Aorta (tissue), 5 donors: ENCODE results near the gene MEGF8. TPM values are rescaled to one million over a fixed set of nuclear protein-coding genes. Genes with fewer than 3 reads are reported as not detected.

Experiments used
- ATAC-seq: fragments of 200-7000 bp; cut with Tn5 transposase; one replicate; pipeline ENCODE4 v1.9.1; 2022; ENCODE audit warnings: moderate library complexity; ENCODE audit not compliant: low FRiP score
- DNase-seq, 2 donors: peaks; one replicate each; pipeline ENCODE4 v3.0.0-alpha.2; 2020
- H3K27ac ChIP-seq, 2 donors: one replicate each; pipeline ENCODE4 v1.5.1; 2013; ENCODE audit warnings: low read length in 2 of 2, mild to moderate bottlenecking in 2 of 2, moderate library complexity in 2 of 2, control low read depth in 1 of 2, inconsistent platforms in 1 of 2, low read depth in 1 of 2
- H3K27me3 ChIP-seq, 2 donors: one replicate each; pipeline ENCODE4 v1.6.1; 2013; ENCODE audit warnings: control low read depth in 1 of 2, low read length in 1 of 2, mild to moderate bottlenecking in 1 of 2, moderate library complexity in 1 of 2; ENCODE audit not compliant: insufficient read depth in 2 of 2, control insufficient read depth in 1 of 2
- H3K36me3 ChIP-seq, 2 donors: one replicate each; pipeline ENCODE4 v1.6.1; 2013; ENCODE audit warnings: control low read depth in 1 of 2, low read length in 1 of 2, mild to moderate bottlenecking in 1 of 2; ENCODE audit not compliant: insufficient read depth in 2 of 2, control insufficient read depth in 1 of 2
- H3K4me1 ChIP-seq, 2 donors: one replicate each; pipeline ENCODE4 v1.6.1; 2013; ENCODE audit warnings: low read length in 2 of 2, control low read depth in 1 of 2, mild to moderate bottlenecking in 1 of 2, moderate library complexity in 1 of 2; ENCODE audit not compliant: insufficient read depth in 2 of 2, control insufficient read depth in 1 of 2
- H3K4me3 ChIP-seq, 2 donors: one replicate each; pipeline ENCODE4 v1.5.1; 2013; ENCODE audit warnings: low read length in 2 of 2, control low read depth in 1 of 2, mild to moderate bottlenecking in 1 of 2
- H3K9me3 ChIP-seq: one replicate; pipeline ENCODE4 v1.6.1; 2013; ENCODE audit warnings: mild to moderate bottlenecking, low read length; ENCODE audit not compliant: control insufficient read depth
- WGBS, 2 donors: extraction: QIAGEN DNeasy Blood & Tissue Kit; methylation state at CpG; one replicate each; pipeline ENCODE4 v1.1.7; 2013; 5-methylcytosine and 5-hydroxymethylcytosine counted together
- intact Hi-C, 2 donors: fragments of 100-400 bp; cut with DNase I; formaldehyde crosslinking; loops; one replicate each; pipeline versions ENCODE4 v1.14.2 to v1.15.0; 2022
- polyA plus RNA-seq, 2 donors: library from polyadenylated mRNA; stranded (reverse); fragments of 200-250 nt; gene quantifications; one replicate each; pipeline ENCODE4 v1.2.3, GENCODE V29; 2013
- total RNA-seq, 2 donors: library from RNA; stranded (reverse); fragmentation: NEBNext Ultra II Directional; extraction: Animal tissue kit (Norgen Biotek cat#: 25700); gene quantifications; one replicate each; pipeline ENCODE4 v1.2.1, GENCODE V29; 2021
- donor health status: healthy with polysubstance abuse.
- donor health status: Bipolar disorder and iron deficiency.
- donor health status: DM: no; HTN: no; CAD: no.
- donor health status: DM: no; HTN: no; CAD: no.
- donor health status: DM: yes; HTN: yes; CAD: no.

MEGF8 gene
- total and polyA plus RNA-seq, 4 donors: 5.9 to 26.4 (median 12.3) TPM

DNA sequence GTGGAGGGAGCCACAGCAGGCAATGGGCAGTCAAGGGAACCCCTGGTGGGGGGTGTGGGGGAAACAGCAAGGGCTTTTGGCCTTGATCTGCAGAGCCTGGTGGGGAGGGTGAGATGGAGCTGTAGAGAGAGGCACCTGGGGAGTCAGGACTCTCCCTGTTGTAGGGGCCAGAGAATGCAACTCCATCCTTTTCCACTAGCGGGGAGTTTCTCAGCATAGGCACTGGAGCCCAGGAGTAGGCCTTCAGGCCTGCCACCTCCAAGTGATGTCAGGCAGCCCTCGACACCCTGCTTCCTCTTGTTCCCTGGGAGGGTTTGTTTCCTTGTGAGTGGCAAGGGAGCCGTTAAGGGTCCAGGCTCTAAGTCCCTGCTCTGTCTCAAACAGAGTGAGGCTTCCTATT, 25.0 kb downstream of the MEGF8 start:
- Histone ChIP-seq H3K4me1 (no peaks in the 10 kb centered on the region), H3K27me3 (no peaks in the 10 kb centered on the region), H3K36me3 (peaks cover 0 to 2% of the 10 kb centered on the region in 2 donors), H3K9me3 (no peaks in the 10 kb centered on the region), H3K27ac (no peak overlapping the region), H3K4me3 (no peak overlapping the region)
- ATAC-seq: no peak
- intact Hi-C loops: no loop called here
- no peak for DNase-seq
- WGBS, 2 donors: 89 to 96% methylated on average over 3 of the region's 3 CpGs

GRCh38 chr19:42351079-42351735, 25.8 kb downstream of the MEGF8 start:
- 89 to 90% methylated on average over 19 to 21 of the region's 21 CpGs for WGBS, 2 donors
- Histone ChIP-seq H3K4me1 (no peaks in the 10 kb centered on the region), H3K4me3 (no peak overlapping the region), H3K27me3 (no peaks in the 10 kb centered on the region), H3K36me3 (peaks cover 0 to 2% of the 10 kb centered on the region in 2 donors), H3K27ac (no peak overlapping the region), H3K9me3 (no peaks in the 10 kb centered on the region)
- DNase-seq (no peak), ATAC-seq (no peak)
- intact Hi-C loops: no loop called here

DNA sequence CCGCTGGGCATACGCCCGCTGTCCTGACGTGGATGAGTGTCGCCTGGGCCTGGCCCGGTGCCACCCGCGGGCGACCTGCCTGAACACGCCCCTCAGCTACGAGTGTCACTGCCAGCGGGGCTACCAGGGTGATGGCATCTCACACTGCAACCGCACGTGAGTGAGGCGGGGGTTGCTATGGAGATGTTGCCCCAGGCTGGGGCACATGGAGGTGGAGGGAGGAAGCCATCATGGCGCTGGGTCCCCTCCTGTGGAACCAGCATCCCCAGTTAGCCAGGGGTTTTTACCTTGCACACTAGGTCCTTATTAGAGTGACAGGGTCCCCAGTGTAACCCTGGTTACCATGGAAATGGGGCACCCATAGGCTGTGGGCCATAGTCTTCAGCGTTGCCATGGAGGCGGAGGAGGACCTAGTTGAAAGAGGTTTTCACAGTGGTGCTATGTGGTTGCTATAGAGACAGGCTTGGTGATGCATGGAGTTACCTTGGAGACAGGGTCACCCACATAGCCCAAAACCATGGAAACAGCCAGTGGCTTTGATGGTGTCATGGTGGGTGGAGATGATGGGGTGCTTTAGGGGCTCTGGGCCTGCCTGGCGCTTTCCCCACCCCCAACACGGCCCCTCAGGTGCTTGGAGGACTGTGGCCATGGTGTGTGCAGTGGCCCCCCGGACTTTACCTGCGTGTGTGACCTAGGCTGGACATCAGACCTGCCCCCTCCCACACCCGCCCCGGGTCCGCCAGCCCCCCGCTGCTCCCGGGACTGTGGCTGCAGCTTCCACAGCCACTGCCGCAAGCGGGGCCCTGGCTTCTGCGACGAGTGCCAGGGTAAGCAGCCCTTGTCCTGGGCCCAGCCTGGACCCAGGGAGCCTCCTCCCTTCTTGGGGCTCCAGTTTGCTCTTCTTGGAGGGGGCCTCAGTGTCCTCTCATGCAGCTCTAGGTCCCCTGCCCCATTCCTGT, 27.1 kb downstream of the MEGF8 start:
- H3K9me3 ChIP-seq: no peaks in the 10 kb centered on the region
- intact Hi-C loops: no loop called here
- DNase-seq (no peak), ATAC-seq (no peak)
- H3K27me3 ChIP-seq: no peaks in the 10 kb centered on the region
- no peak overlapping the region for H3K27ac ChIP-seq
- no peaks in the 10 kb centered on the region for H3K4me1 ChIP-seq
- 89 to 90% methylated on average over 30 to 31 of the region's 31 CpGs for WGBS, 2 donors
- H3K4me3 ChIP-seq: no peak overlapping the region
- peaks cover 0 to 2% of the 10 kb centered on the region in 2 donors for H3K36me3 ChIP-seq

- intact Hi-C loops: no loop called here
- WGBS, 2 donors: 93 to 94% methylated on average over 25 to 29 of the region's 29 CpGs
- Histone ChIP-seq H3K27me3 (no peaks in the 10 kb centered on the region), H3K4me1 (no peaks in the 10 kb centered on the region), H3K36me3 (no peaks in the 10 kb centered on the region), H3K9me3 (no peaks in the 10 kb centered on the region), H3K27ac (no peak overlapping the region), H3K4me3 (no peak overlapping the region)
- DNase-seq: no peak
- ATAC-seq: no peak
Measured at GRCh38 chr19:42353341-42354015, 28.0 kb downstream of the MEGF8 start.

DNA sequence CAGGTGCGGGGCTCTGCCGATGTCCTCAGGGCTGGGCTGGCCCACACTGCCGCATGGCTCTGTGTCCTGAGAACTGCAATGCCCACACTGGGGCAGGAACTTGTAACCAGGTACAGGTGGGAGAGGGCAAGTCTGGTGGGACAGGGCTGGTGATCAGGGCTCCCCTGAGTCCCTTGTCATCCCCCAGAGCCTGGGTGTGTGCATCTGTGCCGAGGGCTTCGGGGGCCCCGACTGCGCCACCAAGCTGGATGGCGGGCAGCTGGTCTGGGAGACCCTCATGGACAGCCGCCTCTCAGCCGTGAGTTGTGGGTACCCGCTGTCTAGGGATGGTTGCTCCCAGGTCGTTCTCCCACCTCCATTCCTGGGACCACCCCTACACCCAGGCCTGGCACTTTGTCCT, 30.5 kb downstream of the MEGF8 start:
- Histone ChIP-seq H3K27ac (no peak overlapping the region), H3K36me3 (no peaks in the 10 kb centered on the region), H3K9me3 (no peaks in the 10 kb centered on the region), H3K4me1 (no peaks in the 10 kb centered on the region), H3K4me3 (no peak overlapping the region), H3K27me3 (no peaks in the 10 kb centered on the region)
- DNase-seq (no peak), ATAC-seq (no peak)
- intact Hi-C loops: no loop called here
- WGBS, 2 donors: 94% methylated on average over 8 to 12 of the region's 12 CpGs

DNA sequence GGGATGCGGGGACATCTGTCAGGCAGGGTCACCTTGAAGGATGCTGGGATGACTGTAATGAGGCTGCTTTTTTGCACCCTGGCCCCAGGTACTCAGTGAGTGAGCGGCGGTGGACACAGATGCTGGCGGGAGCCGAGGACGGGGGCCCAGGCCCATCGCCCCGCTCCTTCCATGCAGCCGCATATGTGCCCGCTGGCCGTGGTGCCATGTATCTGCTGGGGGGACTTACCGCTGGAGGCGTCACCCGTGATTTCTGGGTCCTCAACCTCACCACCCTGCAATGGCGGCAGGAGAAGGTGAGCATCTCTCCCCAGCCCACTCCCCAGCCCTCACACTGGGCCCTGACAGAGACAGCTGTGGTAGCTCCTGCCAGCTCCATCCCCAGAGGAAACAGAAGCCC, 31.3 kb downstream of the MEGF8 start:
- no peaks in the 10 kb centered on the region for H3K36me3 ChIP-seq
- ATAC-seq: no peak
- no peak overlapping the region for H3K27ac ChIP-seq
- intact Hi-C loops: no loop called here
- H3K4me3 ChIP-seq: no peak overlapping the region
- no peaks in the 10 kb centered on the region for H3K27me3 ChIP-seq
- 97 to 98% methylated on average over 15 of the region's 15 CpGs for WGBS, 2 donors
- no peaks in the 10 kb centered on the region for H3K9me3 ChIP-seq
- H3K4me1 ChIP-seq: no peaks in the 10 kb centered on the region
- DNase-seq: no peak

GRCh38 chr19:42357290-42357689, 31.9 kb downstream of the MEGF8 start:
- intact Hi-C loops: no loop called here
- Histone ChIP-seq H3K4me1 (no peaks in the 10 kb centered on the region), H3K27ac (no peak overlapping the region), H3K27me3 (no peaks in the 10 kb centered on the region), H3K36me3 (no peaks in the 10 kb centered on the region), H3K4me3 (no peak overlapping the region), H3K9me3 (no peaks in the 10 kb centered on the region)
- 87 to 90% methylated on average over 12 of the region's 12 CpGs for WGBS, 2 donors
- DNase-seq (no peak), ATAC-seq (no peak)

DNA sequence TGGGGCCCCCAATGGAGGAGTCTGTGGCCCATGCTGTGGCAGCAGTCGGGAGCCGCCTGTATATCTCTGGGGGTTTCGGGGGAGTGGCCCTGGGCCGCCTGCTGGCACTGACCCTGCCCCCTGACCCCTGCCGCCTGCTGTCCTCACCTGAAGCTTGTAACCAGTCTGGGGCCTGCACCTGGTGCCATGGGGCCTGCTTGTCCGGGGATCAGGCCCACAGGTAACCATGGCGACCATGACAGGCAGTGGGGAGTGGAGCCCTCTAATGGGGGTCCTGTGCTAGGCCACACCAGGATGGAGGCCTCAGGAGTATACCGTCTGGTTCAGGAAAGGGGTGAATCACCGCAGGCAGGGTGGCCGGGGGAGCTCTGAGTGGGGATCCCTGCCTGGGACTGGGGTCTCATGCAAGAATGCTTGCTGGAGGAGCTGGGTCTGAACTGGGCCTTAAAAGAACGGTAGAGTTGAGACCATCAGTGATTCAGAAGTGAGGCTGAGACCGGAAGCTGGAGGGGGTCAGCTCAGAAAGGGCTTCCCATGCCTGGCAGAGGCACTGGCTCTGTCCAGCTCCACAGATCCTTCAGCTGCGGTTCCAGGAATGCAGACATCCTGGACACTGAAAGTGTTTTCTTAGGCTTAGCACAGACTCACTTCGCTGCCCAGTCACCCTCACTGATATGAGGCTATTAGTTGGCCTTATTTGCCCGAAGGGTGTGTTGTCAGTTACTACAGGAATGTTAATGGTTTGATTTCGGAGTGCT, 35.5 kb downstream of the MEGF8 start:
- H3K9me3 ChIP-seq: peaks cover 5% of the 10 kb centered on the region
- no peak for DNase-seq
- no peaks in the 10 kb centered on the region for H3K27me3 ChIP-seq
- WGBS, 2 donors: 57 to 61% methylated on average over 16 of the region's 16 CpGs
- no peak overlapping the region for H3K4me3 ChIP-seq
- ATAC-seq: no peak
- no peak overlapping the region for H3K27ac ChIP-seq
- intact Hi-C loops: no loop called here
- H3K36me3 ChIP-seq: peaks cover 0 to 3% of the 10 kb centered on the region in 2 donors
- no peaks in the 10 kb centered on the region for H3K4me1 ChIP-seq
